GM12878 (cell line): ENCODE data around the gene CA14. TPM values are rescaled to one million over a fixed set of nuclear protein-coding genes. Genes with fewer than 3 reads are reported as not detected.

Experiments
- ATAC-seq: fragments of 200-7000 bp; cut with Tn5 transposase; 3 replicates; pipeline ENCODE4 v1.9.1; 2020; ENCODE audit warnings: mild to moderate bottlenecking, moderate library complexity
- BruUV-seq: library from RNA; stranded (reverse); fragments of 400-500 nt; replicated peaks from 2 replicates; lab custom pipeline; 2021; lab: Mats Ljungman, UMichigan
- CTCF ChIA-PET: fragments of 300-600 bp; sonication (Branson Sonifier 250); formaldehyde crosslinking; extraction: SDS; loops from one replicate; lab custom pipeline; 2021; ENCODE audit warnings: inconsistent platforms; lab: Yijun Ruan, JAX
- POLR2A ChIA-PET: fragments of 350-600 bp; formaldehyde crosslinking; extraction: SDS; loops from one replicate; lab custom pipeline; 2021; ENCODE audit warnings: inconsistent platforms; lab: Charles Lee
- RAD21 ChIA-PET: fragments of 300-600 bp; sonication (Branson Sonifier 250); formaldehyde crosslinking; loops from one replicate; lab custom pipeline; 2023; ENCODE audit warnings: antibody characterized with exemption; ENCODE audit not compliant: unreplicated experiment; lab: Charles Lee
- SMC1A ChIA-PET: fragments of 300-600 bp; sonication (Branson Sonifier 250); formaldehyde crosslinking; loops from one replicate; lab custom pipeline; 2023; ENCODE audit not compliant: unreplicated experiment, uncharacterized antibody; lab: Charles Lee
- DNase-seq: peaks from one replicate; pipeline ENCODE4 v3.0.0-alpha.2; 2011; ENCODE audit warnings: low read depth, low spot score
- FAIRE-seq: peaks from 3 replicates; lab custom pipeline; 2011; peaks lifted over from hg19 to GRCh38; lab: Jason Lieb, UNC
- H2AFZ ChIP-seq: 2 replicates; pipeline ENCODE4 v1.6.0; 2011; ENCODE audit warnings: low read depth, low read length, control low read depth; ENCODE audit not compliant: control insufficient read depth
- H3K27ac ChIP-seq: 2 replicates; pipeline ENCODE4 v1.5.1; 2011; ENCODE audit warnings: control low read depth; ENCODE audit not compliant: control insufficient read depth, insufficient read depth
- H3K27me3 ChIP-seq, 2 experiments: replicated peaks in 1 of 2; 2 replicates each; pipeline versions ENCODE4 v1.6.0 to v1.6.1; 2011; ENCODE audit warnings: low read length in 1 of 2; ENCODE audit not compliant: control insufficient read depth in 2 of 2, insufficient read depth in 2 of 2
- H3K36me3 ChIP-seq, 2 experiments: 2 replicates each; pipeline ENCODE4 v1.5.1; 2011; ENCODE audit warnings: low read length in 1 of 2; ENCODE audit not compliant: control insufficient read depth in 2 of 2, insufficient read depth in 2 of 2
- H3K4me1 ChIP-seq: 2 replicates; pipeline ENCODE4 v1.6.1; 2011; ENCODE audit warnings: mild to moderate bottlenecking, low read length, moderate library complexity, mixed read lengths; ENCODE audit not compliant: control insufficient read depth, insufficient read depth
- H3K4me2 ChIP-seq: 2 replicates; pipeline ENCODE4 v1.6.0; 2011; ENCODE audit warnings: control low read depth; ENCODE audit not compliant: control insufficient read depth, insufficient read depth
- H3K4me3 ChIP-seq: fragments of 200-600 bp; sonication (generic); 2 replicates; pipeline ENCODE4 v1.5.1; 2016
- H3K79me2 ChIP-seq: 2 replicates; pipeline ENCODE4 v1.6.0; 2011; ENCODE audit warnings: low read length; ENCODE audit not compliant: control insufficient read depth, insufficient read depth
- H3K9ac ChIP-seq: 2 replicates; pipeline ENCODE4 v1.8.0; 2011; ENCODE audit warnings: low read length, control low read depth, mixed read lengths; ENCODE audit not compliant: control insufficient read depth, insufficient read depth
- H3K9me3 ChIP-seq: replicated peaks from 3 replicates; pipeline ENCODE4 v1.5.1; 2011; ENCODE audit warnings: mild to moderate bottlenecking, low read length; ENCODE audit not compliant: control insufficient read depth, insufficient read depth
- H4K20me1 ChIP-seq: 2 replicates; pipeline ENCODE4 v1.6.0; 2011; ENCODE audit not compliant: control insufficient read depth, insufficient read depth
- BACH1 ChIP-seq: fragments of 450-650 bp; IDR thresholded peaks from 2 replicates; pipeline ENCODE4 v1.6.1; 2017; ENCODE audit warnings: mild to moderate bottlenecking, borderline replicate concordance
- FOS ChIP-seq: IDR thresholded peaks from 3 replicates; pipeline ENCODE4 v1.6.1; 2011; ENCODE audit warnings: borderline replicate concordance; ENCODE audit not compliant: insufficient read length; ENCODE audit errors: extremely low read depth
- KAT2A ChIP-seq: conservative IDR thresholded peaks from 2 replicates; pipeline ENCODE4 v1.6.1; 2011; ENCODE audit warnings: low read depth, low read length; ENCODE audit not compliant: control insufficient read depth
- TCF3 ChIP-seq: IDR thresholded peaks from 2 replicates; pipeline ENCODE4 v1.6.1; 2012; ENCODE audit warnings: low read depth, mild to moderate bottlenecking, low read length, borderline replicate concordance; ENCODE audit not compliant: insufficient read depth
- ZNF622 ChIP-seq: fragments of 450-650 bp; IDR thresholded peaks from 2 replicates; pipeline ENCODE4 v1.6.1; 2017; ENCODE audit warnings: mild to moderate bottlenecking, inconsistent platforms
- WGBS: methylation state at CpG from one replicate; pipeline ENCODE4 v1.1.6; 2016; ENCODE audit warnings: low lambda C conversion rate; ENCODE audit not compliant: insufficient replicate concordance, insufficient coverage; ENCODE audit errors: missing lambda C conversion rate; 5-methylcytosine and 5-hydroxymethylcytosine counted together
- in situ Hi-C: fragments of 300-500 bp; cut with MboI; formaldehyde crosslinking; loops from 9 replicates; pipeline ENCODE4 v1.14.3; 2018; ENCODE audit warnings: mixed read lengths
- intact Hi-C: fragments of 100-400 bp; cut with micrococcal nuclease; formaldehyde crosslinking; loops from one replicate; pipeline ENCODE4 v1.14.2; 2022; ENCODE audit not compliant: unreplicated experiment
- polyA plus RNA-seq, 11 experiments: library from polyadenylated mRNA; depleted of rRNA in 4 of 11; unstranded in 6 of 11; stranded (reverse) in 5 of 11; fragments of >200 nt; fragmentation: Nextera tagmentation in 4 of 11; fragmentation: Illumina TruSeq in 1 of 11; extraction: Ambion mirVana in 4 of 11; extraction: Trizol in 1 of 11; gene quantifications; 1 replicate in 1 of 11; 2 replicates in 10 of 11; pipeline versions ENCODE4 v1.2.1 to v1.2.3, GENCODE V29; 2011 to 2016; ENCODE audit warnings: inconsistent platforms in 2 of 11, missing spikeins in 2 of 11, low read depth in 1 of 11
- total RNA-seq, 4 experiments: library from RNA; depleted of rRNA in 3 of 4; stranded (reverse); fragments of >200 nt in 3 of 4; fragmentation: Illumina TruSeq in 1 of 4; extraction: Trizol in 1 of 4; gene quantifications; 2 replicates each; pipeline versions ENCODE4 v1.2.1 to v1.2.3, GENCODE V29; 2013 to 2021
- TF ChIP-seq, protein P1 (sequence below): fragments of 450-650 bp; IDR thresholded peaks from 2 replicates; pipeline ENCODE4 v1.6.1; 2017; ENCODE audit warnings: borderline replicate concordance

Gene CA14
- total and polyA plus RNA-seq, 10 of the 15 experiments (the other 5 are each of a cell fraction or from before 2014, with no cell fraction given) = 0.11 to 0.35 (median 0.29) TPM; not detected in 6

DNA sequence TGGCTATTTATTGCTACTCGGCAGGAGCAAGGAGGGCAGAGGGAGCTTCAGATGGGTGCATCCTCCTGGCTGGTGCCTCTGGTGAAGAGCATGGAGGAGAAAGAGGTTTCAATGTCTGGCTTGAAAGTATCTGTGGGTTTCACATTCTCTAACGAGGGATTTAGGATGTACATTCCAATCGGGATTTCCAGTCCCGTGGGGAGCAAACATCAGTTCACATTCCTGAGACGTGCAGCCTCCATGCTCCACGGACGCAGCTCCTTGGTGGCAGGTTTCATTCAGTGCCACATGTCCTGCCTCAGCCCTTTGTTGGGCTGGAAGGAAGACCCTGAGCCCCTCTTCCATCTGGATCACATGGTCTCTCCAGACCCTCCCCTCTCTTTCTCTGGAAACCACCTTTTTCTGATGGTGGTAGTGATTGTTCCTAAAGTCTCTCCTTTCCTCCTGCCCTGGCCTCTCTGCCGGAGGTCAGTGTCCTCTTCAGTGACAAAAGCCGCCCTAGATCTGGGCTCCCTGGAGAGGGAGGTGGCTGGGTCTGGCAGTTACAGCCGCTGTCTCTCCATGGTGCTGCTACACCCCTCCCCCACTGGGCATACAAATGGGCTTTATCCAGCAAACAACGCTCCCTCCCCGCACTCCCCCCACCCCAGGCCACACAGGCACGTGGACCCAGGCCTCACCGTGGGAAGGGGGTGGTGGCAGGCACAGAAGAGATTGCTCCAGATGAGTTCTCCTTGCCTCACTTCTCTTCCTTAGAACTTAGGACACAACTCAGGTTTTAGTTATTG, 826 bp upstream of the CA14 start:
- BruUV-seq = no TSS peak
- no peak for DNase-seq
- 30% methylated on average over 14 of the region's 14 CpGs for WGBS
- no peak for ATAC-seq
- Histone ChIP-seq H3K4me3 (0 out of 2 replicates have a peak overlapping the region, but pooled peaks have one; percentile 9), H3K4me2 (no peak overlapping the region), H3K9ac (no peak overlapping the region), H3K79me2 (no peaks in the 10 kb centered on the region), H3K36me3 (no peaks in the 10 kb centered on the region), H3K9me3 (no peaks in the 10 kb centered on the region), H2AFZ (no peak overlapping the region), H3K27me3 (no peaks in the 10 kb centered on the region; a peak in 2 of 4 replicates), H3K27ac (no peak overlapping the region), H4K20me1 (no peaks in the 10 kb centered on the region), H3K4me1 (peaks cover 5% of the 10 kb centered on the region; the same call in 1 of the 2 replicates)
- ChIA-PET POLR2A (interaction anchor here (0.9 to 1.3 kb wide), 4 partner anchors 12 to 271 kb away, joined by 3 to 8 read pairs (median 3); partner anchors contain the start of gene APH1A), CTCF (interaction anchor here (0.9 to 7.5 kb wide), 35 partner anchors 9 to 740 kb away, joined by 3 to 98 read pairs (median 4); partner anchors contain the start of genes APH1A, C1orf54 and CIART), RAD21 (interaction anchor here (0.8 to 2.7 kb wide), 13 partner anchors 16 to 739 kb away, joined by 3 to 18 read pairs (median 5); partner anchors contain the start of genes C1orf54 and RPRD2), SMC1A (interaction anchor here (0.6 to 3.2 kb wide), 18 partner anchors 12 to 276 kb away, joined by 3 to 18 read pairs (median 5); partner anchors contain the start of genes APH1A and C1orf54)
- FAIRE-seq = no peak
- in situ Hi-C loops = loop anchor here (5.0 kb wide), 1 partner anchor 741 kb away; no protein-coding TSS in a partner anchor
- TF ChIP-seq TCF3 = no peak
- intact Hi-C loops = loop anchor here (1.0 to 10.0 kb wide), 6 partner anchors 12 to 738 kb away; partner anchors contain the start of gene FALEC

DNA sequence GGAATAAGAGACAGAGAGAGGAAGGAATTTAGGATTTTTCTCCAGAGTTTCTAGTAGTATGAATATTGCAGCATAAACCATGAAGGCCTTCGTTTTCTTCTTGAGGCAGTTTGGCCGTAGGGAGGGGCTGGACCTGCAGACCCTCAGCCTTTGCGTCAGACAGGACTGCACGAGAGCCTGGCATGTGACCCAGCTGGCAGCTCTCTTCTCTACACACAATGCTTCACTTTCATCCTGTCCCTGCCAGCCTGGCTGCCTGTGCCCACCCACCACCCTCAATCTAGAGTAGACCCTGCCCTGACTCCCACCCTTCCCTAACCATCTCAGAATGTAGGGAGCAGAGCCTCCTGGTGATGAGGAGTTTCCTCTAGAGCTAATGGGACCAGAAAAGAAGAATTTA, 1.6 kb downstream of the CA14 start:
- no peaks in the 10 kb centered on the region for H3K36me3 ChIP-seq
- intact Hi-C loops (loop anchor here (5.0 to 10.0 kb wide), 5 partner anchors 168 to 736 kb away; partner anchors contain the start of gene FALEC), in situ Hi-C loops (loop anchor here (5.0 kb wide), 1 partner anchor 738 kb away; no protein-coding TSS in a partner anchor)
- no peak overlapping the region for H3K4me2 ChIP-seq
- RAD21 ChIA-PET = no interaction called here
- H3K4me1 ChIP-seq = peaks cover 5% of the 10 kb centered on the region; the same call in 1 of the 2 replicates
- H3K27me3 ChIP-seq = no peaks in the 10 kb centered on the region; a peak in 2 of 4 replicates
- WGBS = 14% methylated on average over 4 of the region's 4 CpGs
- SMC1A ChIA-PET = interaction anchor here (0.6 kb wide), 1 partner anchor 104 kb away, joined by 3 read pairs; no protein-coding TSS in a partner anchor
- H2AFZ ChIP-seq = no peak overlapping the region
- CTCF ChIA-PET = interaction anchor here (5.8 kb wide), 1 partner anchor 22 kb away, joined by 27 read pairs; the partner anchor contains the start of gene CIART
- POLR2A ChIA-PET = interaction anchor here (0.7 to 1.2 kb wide), 2 partner anchors 13 to 112 kb away, joined by 3 to 5 read pairs; partner anchors contain the start of gene C1orf54
- H4K20me1 ChIP-seq = no peaks in the 10 kb centered on the region
- no peak for ATAC-seq
- H3K79me2 ChIP-seq = no peaks in the 10 kb centered on the region
- BruUV-seq = no TSS peak
- TF ChIP-seq BACH1 (no peak), FOS (no peak), ZNF622 (no peak), KAT2A (no peak)
- TF ChIP-seq, protein P1, sequence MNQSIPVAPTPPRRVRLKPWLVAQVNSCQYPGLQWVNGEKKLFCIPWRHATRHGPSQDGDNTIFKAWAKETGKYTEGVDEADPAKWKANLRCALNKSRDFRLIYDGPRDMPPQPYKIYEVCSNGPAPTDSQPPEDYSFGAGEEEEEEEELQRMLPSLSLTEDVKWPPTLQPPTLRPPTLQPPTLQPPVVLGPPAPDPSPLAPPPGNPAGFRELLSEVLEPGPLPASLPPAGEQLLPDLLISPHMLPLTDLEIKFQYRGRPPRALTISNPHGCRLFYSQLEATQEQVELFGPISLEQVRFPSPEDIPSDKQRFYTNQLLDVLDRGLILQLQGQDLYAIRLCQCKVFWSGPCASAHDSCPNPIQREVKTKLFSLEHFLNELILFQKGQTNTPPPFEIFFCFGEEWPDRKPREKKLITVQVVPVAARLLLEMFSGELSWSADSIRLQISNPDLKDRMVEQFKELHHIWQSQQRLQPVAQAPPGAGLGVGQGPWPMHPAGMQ = no peak
- TF ChIP-seq, all 136 proteins: peak for 0
- DNase-seq (no peak), FAIRE-seq (peak; percentile 13)
- H3K27ac ChIP-seq = no peak overlapping the region
- H3K9me3 ChIP-seq = no peaks in the 10 kb centered on the region
- H3K9ac ChIP-seq = no peak overlapping the region
- no peak overlapping the region for H3K4me3 ChIP-seq
